AG09309 (cell line): ENCODE measurements around the gene DRD1.

Experiments used
- DNase-seq: peaks from one replicate; pipeline ENCODE4 v3.0.0-alpha.2; 2010; ENCODE audit warnings: low read depth
- H3K4me3 ChIP-seq: 2 replicates; pipeline ENCODE4 v1.5.1; 2011; ENCODE audit warnings: mild to moderate bottlenecking, low read depth, low read length, moderate library complexity; ENCODE audit not compliant: control insufficient read depth
- TF ChIP-seq, protein P1 (sequence below): IDR thresholded peaks from 2 replicates; pipeline ENCODE4 v1.5.1; 2011; ENCODE audit warnings: mild to moderate bottlenecking, low read depth, low read length, inconsistent platforms; ENCODE audit not compliant: insufficient read depth, control insufficient read depth; ENCODE audit errors: missing control alignments

The DRD1 gene

DNA sequence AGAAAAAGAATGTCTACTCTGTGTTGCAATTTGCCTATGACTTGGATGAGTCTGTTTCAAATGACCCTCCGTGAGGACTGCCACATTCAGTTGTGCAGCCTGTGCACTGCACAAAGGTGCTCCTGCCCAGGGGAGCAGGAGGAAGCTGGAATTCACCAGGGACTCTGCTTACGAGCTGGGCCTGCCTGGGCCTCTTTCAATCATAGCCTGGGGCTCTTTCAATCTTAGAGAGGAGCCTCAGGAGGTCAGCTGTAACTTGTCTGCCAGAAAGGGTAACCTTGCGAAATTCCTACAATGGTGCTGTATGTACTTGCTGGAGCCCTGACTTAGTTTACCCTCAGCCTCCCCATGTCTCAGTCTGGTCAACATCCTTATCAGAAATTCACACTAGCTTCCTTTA is 25.9 kb upstream of the DRD1 start:
- no peak for DNase-seq
- H3K4me3 ChIP-seq, result no peak overlapping the region
- TF ChIP-seq, protein P1, sequence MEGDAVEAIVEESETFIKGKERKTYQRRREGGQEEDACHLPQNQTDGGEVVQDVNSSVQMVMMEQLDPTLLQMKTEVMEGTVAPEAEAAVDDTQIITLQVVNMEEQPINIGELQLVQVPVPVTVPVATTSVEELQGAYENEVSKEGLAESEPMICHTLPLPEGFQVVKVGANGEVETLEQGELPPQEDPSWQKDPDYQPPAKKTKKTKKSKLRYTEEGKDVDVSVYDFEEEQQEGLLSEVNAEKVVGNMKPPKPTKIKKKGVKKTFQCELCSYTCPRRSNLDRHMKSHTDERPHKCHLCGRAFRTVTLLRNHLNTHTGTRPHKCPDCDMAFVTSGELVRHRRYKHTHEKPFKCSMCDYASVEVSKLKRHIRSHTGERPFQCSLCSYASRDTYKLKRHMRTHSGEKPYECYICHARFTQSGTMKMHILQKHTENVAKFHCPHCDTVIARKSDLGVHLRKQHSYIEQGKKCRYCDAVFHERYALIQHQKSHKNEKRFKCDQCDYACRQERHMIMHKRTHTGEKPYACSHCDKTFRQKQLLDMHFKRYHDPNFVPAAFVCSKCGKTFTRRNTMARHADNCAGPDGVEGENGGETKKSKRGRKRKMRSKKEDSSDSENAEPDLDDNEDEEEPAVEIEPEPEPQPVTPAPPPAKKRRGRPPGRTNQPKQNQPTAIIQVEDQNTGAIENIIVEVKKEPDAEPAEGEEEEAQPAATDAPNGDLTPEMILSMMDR, result no peak

DNA sequence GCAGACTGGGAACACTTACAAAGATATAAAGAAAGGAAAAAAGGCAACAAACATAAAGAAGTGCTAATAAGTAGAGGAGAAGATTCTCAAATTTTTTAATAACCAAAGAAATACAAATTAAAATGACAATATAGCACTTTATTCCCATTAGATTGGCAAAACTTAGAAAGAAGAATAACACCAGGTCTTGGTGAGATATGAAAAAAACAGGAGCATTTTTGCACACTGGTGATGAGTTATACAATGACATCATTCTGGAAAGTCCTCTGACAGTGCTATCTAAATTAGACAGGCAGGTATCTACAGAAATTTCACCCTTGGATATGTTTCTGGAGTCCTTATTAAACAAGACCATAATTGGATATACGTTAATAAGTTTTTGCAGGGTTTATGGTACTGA is 24.9 kb upstream of the DRD1 start:
- TF ChIP-seq, protein P1, result no peak
- no peak for DNase-seq
- H3K4me3 ChIP-seq, result no peak overlapping the region

DNA sequence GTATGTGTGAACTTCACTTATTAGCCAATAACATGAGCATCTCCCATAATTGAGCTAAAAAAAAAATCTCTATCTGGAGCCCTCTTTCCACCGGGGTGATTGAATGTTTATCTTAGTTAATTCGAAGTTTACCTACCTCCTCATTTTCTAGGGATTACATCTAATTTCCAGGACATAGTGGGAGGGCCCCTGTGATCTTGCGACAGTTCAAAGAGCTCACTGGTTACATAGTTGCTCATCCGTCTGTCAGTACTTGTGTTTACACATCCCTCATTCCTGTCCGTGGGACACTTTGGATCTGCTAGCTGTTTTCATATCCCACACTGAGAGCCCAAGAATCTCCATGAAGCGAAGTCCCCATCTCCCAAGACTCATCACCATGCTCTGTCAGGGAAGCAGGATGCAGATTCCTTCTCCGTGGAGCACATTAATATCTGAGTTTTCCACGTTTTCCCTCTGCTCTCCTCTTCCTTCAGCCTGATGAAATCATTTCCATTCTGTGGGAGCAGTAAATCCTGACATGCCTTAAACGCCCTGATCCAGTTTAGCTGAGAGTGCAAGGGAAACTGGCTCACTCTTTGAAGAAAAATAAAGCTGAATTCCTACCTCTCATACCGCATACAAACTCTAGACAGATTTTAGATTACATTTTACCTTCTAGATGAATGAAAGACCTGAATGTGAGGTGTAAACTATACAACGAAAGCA is 24.2 kb upstream of the DRD1 start:
- TF ChIP-seq, protein P1, result no peak
- no peak for DNase-seq
- no peak overlapping the region for H3K4me3 ChIP-seq

DNA sequence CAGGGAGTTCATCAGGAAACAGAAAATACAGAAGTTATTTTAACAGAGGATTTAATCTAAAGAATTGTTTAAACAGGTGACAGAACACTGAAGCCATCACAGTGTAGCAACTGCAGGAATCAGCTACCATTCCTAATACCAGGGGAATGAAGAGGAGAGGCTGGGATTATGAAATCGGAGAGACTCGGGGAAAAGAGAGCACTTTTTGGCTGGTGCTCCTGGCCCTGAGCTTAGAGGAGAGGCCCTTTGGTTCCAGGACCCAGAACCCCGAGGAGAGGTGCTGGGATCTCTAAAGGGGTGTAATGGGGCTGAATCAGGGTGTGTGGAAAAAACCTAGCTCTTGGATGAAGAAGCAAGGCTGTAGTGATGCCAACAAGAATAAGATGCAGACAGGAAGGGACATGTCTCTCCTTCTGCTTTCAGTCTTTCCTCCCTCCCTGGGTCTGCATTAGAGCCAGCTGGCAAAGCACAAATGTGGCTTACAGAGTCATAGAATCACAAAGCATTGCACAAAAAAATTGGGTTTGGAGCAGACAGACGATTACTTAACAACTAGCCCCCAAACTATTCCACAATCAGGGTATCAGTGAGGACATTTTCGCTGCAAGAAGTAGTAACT is 22.8 kb upstream of the DRD1 start:
- H3K4me3 ChIP-seq, result no peak overlapping the region
- TF ChIP-seq, protein P1, result no peak
- DNase-seq, result no peak

DNA sequence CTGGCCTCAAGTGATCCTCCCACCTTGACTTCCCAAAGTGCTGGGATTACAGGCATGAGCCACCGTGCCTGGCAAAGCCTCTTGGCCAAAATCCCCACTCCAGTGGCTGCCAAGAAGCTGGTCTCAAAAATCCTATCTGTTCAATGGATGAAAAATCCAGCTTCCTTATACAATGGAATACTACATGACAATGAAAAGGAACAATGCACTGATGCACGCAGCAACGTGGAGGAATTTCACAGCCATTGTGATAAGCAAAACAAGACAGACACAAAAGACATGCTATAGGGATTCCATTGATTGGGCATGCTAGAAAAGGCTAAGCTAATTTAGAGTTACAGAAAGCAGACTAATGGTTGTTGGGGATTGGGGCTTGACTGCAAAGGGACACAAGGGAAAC is 21.3 kb upstream of the DRD1 start:
- DNase-seq, result no peak
- no peak overlapping the region for H3K4me3 ChIP-seq
- TF ChIP-seq, protein P1, result no peak

DNA sequence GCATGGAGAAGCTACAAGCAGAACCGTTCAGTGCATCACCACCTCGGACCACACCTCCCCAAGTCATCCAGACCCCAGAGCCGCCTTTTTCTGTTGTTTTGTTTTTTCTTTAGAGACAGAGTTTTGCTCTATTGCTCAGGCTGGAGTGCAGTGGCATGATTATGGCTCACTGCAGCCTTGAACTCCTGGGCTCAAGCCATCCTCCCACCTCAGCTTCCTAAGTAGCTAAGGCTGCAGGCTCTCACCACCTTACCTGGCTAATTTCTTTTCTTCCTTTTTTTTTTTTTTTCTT is 20.9 kb upstream of the DRD1 start:
- DNase-seq, result no peak
- TF ChIP-seq, protein P1, result no peak
- H3K4me3 ChIP-seq, result no peak overlapping the region
